T-helper 17 cell (primary cell): ENCODE measurements around the gene COMP. TPM values are rescaled to one million over a fixed set of nuclear protein-coding genes. Genes with fewer than 3 reads are reported as not detected.

Source experiments
- ATAC-seq: fragments of 150-1000 bp; cut with Tn5 transposase; 2 replicates; pipeline ENCODE4 v1.10.0; 2021; ENCODE audit warnings: mild to moderate bottlenecking, moderate library complexity
- DNase-seq, 3 donors: peaks; one replicate each; pipeline versions ENCODE4 v3.0.0 to v3.0.0-alpha.2; 2020 to 2021
- H3K9me3 ChIP-seq: one replicate; pipeline ENCODE4 v1.7.0; 2013; ENCODE audit warnings: low read length, mild to moderate bottlenecking; ENCODE audit not compliant: control insufficient read depth, poor library complexity, severe bottlenecking
- H3K27ac Mint-ChIP-seq: one replicate; pipeline ENCODE4 v1.8.0; 2022; ENCODE audit warnings: mild to moderate bottlenecking, moderate library complexity, mixed read lengths
- H3K27me3 Mint-ChIP-seq: one replicate; pipeline ENCODE4 v1.8.0; 2022; ENCODE audit warnings: mixed read lengths
- H3K36me3 Mint-ChIP-seq: one replicate; pipeline ENCODE4 v1.8.0; 2022; ENCODE audit warnings: low read depth, mixed read lengths
- H3K4me1 Mint-ChIP-seq: one replicate; pipeline ENCODE4 v1.8.0; 2022; ENCODE audit warnings: mild to moderate bottlenecking, mixed read lengths
- H3K4me3 Mint-ChIP-seq: one replicate; pipeline ENCODE4 v1.8.0; 2022; ENCODE audit warnings: mild to moderate bottlenecking, moderate library complexity, mixed read lengths
- total RNA-seq, 4 donors: library from RNA in 2 of 4; stranded (reverse) in 2 of 4; gene quantifications; one replicate each; pipeline ENCODE4 v1.2.3 and lab custom pipeline; 2022 to 2026

Gene COMP
- total RNA-seq, 2 donors from 2014 or later, result not detected

DNA sequence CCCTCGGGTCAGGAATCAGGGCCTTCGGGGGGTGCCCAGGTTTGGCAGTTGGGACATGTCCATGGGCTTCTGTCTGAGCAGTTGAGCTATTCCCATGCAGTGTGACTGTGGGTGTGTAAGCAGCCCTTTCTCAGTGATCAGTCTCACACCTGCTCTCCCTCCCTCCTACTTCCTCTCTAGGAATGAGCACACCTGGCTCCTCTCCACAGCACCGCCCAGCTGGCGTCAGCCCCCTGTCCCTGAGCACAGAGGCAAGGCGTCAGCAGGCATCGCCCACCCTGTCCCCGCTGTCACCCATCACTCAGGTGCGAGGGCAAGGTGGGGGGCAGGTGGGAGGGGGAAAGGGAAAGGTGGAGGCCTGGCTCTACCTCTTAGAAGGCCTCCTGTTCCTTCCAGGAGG, 25.9 kb downstream of the COMP start:
- H3K9me3 ChIP-seq, result no peaks in the 10 kb centered on the region
- DNase-seq (no peak), ATAC-seq (no peak)
- Mint-ChIP-seq H3K27ac (no peak overlapping the region), H3K36me3 (no peaks in the 10 kb centered on the region), H3K27me3 (no peaks in the 10 kb centered on the region), H3K4me3 (no peak overlapping the region), H3K4me1 (peaks cover under 1% of the 10 kb centered on the region)

DNA sequence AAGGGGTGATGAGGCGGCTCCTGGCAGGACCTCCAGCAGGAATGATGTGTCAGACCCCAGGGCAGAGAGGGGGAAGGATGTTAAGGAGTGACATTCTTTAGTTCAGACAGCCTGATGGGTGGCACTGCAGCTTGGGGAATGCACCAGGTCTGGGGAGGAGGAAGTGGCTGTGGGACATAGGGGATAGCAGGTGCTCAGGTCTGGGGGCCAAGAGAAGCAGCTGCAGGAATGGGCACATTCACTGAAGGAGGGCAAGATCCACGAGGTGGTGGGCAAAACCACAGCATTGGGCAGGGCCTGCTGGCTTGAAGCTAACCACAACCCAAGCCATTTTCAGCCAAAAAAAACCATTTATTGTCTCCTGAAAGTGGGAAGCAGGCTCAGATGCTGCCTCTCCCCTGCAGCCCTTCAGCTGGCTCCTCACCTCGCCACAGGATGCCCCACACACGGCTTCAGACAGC, 26.5 kb downstream of the COMP start:
- no peaks in the 10 kb centered on the region for H3K4me1 Mint-ChIP-seq
- H3K4me3 Mint-ChIP-seq, result no peak overlapping the region
- DNase-seq (no peak), ATAC-seq (no peak)
- no peaks in the 10 kb centered on the region for H3K36me3 Mint-ChIP-seq
- no peak overlapping the region for H3K27ac Mint-ChIP-seq
- no peaks in the 10 kb centered on the region for H3K27me3 Mint-ChIP-seq
- H3K9me3 ChIP-seq, result no peaks in the 10 kb centered on the region

DNA sequence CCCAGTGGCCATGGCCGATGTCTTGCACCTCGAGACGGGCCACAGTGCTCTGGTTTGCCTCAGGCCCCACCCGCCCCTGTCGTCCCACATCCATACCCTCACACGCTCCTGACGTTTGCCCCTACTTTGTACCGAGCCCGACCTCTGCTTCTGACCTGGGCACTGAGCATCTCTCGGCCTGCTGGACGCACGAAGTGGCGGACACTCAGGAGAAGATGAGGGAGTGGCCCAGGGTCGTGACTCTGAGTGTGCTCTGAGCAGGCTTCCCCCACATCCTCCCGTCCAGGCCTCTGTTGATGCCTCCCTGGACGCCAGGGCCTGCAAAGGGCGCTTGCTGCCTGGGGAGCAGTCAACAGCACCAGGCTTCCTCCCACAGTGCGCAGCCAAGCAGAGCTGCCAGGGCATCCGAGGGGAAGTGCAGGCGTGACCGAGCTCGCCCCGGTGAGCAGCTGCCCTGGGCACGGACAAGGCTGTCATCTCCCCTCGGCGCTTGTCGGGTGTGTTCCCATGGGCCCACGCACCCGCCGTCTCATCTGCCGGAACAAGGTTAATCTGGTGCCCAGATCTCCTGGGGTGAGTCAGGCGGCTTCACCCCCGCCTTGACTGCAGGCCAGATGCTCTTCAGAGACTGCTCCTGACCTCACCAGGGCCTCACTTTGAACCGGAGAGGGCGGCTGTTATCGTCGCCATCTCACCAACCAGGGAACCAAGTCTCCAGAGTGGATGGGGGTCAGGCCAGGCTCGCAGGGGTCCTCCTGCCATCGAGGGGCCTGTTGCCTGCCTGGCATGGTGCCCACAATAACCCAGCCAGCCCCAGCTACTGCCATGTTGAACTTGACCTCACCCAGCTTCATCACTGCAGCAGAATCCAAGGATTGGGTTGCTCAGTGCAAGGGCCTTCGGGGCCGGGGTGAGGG, 27.2 kb downstream of the COMP start:
- Mint-ChIP-seq H3K27me3 (no peaks in the 10 kb centered on the region), H3K4me1 (no peaks in the 10 kb centered on the region), H3K36me3 (no peaks in the 10 kb centered on the region), H3K27ac (no peak overlapping the region), H3K4me3 (no peak overlapping the region)
- ATAC-seq (no peak), DNase-seq (no peak)
- H3K9me3 ChIP-seq, result no peaks in the 10 kb centered on the region

DNA sequence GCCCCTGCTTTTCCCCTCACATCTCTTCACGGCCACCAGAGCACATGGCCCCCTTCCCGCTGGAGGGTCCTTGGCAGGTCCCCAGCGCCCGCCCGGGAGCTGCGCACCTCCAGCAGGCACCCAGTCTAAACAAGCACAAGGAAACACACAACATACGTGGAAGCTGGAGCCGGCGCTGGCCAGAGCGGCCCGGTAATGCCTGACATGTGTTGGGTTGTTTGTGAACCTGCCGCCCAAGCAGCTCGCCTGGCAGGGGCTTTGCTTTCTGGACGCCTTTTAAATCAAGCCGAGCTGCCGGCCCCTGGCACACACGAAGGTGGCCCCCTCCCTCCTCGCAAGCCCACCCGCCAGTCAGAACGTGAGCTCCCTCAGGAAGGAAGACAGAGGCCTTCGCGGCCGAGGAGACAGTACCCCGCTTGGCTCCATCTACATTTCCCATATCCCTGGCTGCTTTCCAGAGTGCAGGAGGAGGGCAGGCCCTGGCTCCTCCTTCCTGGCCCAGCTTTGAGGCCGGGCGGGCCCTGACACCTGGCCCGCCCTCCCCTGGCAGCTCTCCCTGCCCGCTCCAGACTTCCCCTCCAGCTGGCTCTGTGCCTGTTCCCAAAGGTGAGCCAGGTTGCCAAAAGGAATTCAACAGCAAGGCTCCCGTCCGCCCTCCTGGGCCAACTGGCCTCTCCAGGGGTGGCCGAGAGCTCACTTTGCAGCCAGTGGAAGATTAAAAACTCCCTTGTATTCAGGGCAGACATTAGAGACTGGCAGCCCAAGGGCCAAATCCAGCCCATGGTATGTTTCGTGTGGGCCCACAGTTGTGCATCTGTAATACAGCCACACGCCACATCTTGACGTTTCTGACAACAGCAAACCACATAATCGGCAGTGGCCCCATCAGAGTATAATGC, 28.7 kb downstream of the COMP start:
- H3K27me3 Mint-ChIP-seq, result no peaks in the 10 kb centered on the region
- H3K4me3 Mint-ChIP-seq, result no peak overlapping the region
- ATAC-seq (no peak), DNase-seq (no peak)
- H3K4me1 Mint-ChIP-seq, result no peaks in the 10 kb centered on the region
- H3K36me3 Mint-ChIP-seq, result no peaks in the 10 kb centered on the region
- no peak overlapping the region for H3K27ac Mint-ChIP-seq
- no peaks in the 10 kb centered on the region for H3K9me3 ChIP-seq

DNA sequence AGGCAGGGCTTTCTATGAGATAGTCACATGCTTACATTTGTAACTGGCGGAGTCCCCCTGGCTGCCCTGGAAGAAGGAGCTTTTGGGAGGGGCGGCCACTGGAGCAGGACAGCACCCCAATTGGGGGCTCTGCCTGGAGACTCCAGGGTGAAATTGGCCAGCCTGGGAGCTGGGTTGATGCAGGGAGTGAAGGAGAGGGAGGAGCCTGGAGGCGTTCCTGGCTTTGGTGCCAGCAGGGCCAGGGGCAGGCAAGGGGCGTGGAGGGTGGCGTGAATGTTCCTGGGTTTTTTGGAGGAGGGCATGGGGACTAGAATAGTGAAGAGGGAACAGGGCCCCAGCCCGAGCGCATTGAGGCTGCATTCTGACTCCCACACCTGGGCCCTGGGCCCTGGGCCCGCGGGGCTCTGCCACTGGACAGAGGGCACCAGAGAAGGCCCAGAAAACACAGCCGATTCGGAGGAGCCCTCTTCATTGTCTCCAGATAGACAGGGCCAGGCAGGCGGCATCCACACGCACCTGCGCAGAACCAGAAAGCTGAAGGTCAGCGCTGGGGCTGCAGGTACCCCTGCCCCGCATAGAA, 29.5 kb downstream of the COMP start:
- ATAC-seq (no peak), DNase-seq (no peak)
- Mint-ChIP-seq H3K27ac (no peak overlapping the region), H3K4me3 (no peak overlapping the region), H3K4me1 (no peaks in the 10 kb centered on the region), H3K36me3 (no peaks in the 10 kb centered on the region), H3K27me3 (no peaks in the 10 kb centered on the region)
- H3K9me3 ChIP-seq, result no peaks in the 10 kb centered on the region

DNA sequence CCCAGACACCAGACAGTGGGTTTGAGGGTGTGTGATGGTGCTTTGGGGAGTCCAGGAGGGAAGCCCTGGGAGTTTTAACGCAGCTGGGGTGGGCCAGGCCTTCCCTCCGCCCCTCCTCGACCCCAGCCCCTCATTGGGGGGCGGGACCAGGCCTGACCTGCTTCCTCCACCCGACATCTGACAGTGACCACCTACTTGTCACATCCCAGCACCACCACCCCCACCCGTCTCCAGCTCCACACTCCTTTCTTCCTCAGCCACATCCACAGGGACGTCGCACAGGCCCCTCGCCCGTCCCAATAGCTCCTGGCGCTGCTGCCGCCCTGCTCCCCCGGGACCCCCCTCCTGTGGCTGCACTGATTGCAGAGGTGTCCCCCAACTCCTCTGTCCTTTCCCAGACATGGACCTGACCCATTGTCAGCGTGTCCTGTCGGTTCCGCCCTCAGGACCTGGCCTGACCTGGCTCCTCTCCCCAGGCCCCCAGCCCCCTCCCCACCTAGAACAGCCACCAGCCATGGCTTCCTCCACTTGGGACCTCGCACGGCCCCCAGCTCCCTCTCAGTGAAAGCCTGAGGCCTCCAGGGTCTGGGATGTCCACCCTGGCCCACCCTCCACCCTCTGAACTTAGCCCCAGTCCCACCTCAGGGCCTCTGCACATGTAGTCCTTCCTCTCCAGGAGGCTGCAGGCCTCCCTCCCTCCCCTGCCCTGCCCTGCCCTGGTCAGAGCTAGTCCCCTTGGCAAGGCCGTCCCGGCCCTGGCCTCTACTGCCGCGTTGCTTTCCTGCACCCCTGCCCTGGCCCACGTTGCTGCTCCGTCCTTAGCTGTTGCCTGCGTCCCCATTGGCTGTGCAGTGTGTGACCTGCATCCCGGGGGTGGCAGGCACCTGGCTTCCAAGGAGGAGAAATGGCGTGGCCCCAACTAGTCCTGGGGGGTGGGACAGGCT, 30.4 kb downstream of the COMP start:
- DNase-seq, result no peak
- no peaks in the 10 kb centered on the region for H3K9me3 ChIP-seq
- no peak for ATAC-seq
- Mint-ChIP-seq H3K36me3 (no peaks in the 10 kb centered on the region), H3K27ac (no peak overlapping the region), H3K4me3 (no peak overlapping the region), H3K4me1 (no peaks in the 10 kb centered on the region), H3K27me3 (no peaks in the 10 kb centered on the region)

DNA sequence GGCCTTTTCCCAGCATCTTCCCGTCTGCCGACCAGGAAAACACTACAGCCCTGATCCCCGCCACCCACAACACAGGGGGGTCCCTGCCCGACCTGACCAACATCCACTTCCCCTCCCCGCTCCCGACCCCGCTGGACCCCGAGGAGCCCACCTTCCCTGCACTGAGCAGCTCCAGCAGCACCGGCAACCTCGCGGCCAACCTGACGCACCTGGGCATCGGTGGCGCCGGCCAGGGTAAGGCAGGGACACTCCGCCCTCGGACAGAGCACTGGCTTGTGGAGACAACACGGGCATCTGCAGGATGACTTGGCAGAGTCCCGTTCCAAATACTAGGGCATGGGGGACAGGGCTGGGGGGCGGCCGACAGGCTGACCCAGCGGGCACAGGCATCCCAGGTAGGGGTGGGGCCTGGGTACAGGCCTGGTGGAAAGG, 31.1 kb downstream of the COMP start:
- Mint-ChIP-seq H3K4me3 (no peak overlapping the region), H3K27me3 (no peaks in the 10 kb centered on the region), H3K4me1 (no peaks in the 10 kb centered on the region), H3K27ac (no peak overlapping the region), H3K36me3 (no peaks in the 10 kb centered on the region)
- no peaks in the 10 kb centered on the region for H3K9me3 ChIP-seq
- ATAC-seq, result no peak
- DNase-seq, result no peak

DNA sequence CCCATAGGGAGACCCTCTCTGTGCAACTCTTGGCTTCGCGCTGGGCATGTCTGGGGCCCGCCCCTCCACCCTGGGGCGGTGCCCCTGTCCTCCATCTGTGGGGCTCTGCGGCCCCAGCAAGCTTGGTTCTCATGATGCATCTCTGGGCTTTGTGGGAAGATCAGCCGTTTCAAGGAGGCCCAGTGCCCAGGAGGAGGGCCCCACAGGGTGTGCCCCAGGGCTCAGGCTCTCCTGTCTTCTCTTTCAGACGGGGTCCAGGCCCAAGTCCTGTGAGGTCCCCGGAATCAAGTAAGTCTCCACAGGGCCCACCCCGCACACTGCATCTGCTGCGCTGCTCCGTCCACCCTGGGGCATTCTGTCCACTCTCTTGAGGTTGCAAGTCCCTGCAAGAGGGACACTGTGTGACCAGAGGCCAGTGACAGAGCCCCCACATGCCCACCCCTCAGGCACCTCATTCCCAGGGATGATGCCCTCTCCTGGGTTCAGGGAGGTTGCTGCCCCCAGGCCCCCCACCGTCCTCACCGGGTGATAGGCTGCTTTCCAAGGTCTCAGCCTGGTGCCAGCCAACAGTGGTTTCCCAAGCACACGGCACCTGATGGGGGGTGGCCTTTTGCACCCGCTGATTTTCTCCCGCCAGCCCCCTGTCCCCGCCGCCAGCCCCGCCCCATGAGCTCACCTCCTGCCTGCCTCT, 31.7 kb downstream of the COMP start:
- no peaks in the 10 kb centered on the region for H3K9me3 ChIP-seq
- no peaks in the 10 kb centered on the region for H3K36me3 Mint-ChIP-seq
- no peak overlapping the region for H3K4me3 Mint-ChIP-seq
- no peak for DNase-seq
- no peak for ATAC-seq
- no peak overlapping the region for H3K27ac Mint-ChIP-seq
- no peaks in the 10 kb centered on the region for H3K4me1 Mint-ChIP-seq
- H3K27me3 Mint-ChIP-seq, result no peaks in the 10 kb centered on the region

DNA sequence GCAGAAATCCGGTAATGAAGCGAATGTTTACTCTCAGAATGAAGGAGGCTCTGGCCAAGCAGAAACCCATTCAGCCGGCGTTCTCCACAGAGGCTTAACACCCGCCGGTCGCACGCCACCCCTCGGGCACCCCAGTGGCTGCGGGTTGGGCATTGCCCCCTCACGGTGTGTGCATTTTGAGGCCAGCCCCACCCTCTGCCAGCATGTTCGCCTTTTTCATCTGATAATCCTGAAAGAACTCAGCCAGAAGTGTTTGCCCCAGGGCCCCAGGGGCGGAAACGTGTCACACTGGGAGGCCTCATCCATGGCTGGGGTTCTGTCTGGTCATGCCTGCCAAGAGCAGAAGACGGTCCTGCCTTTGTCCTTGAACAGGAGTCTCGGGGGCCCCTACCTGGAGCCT, 34.2 kb downstream of the COMP start:
- no peaks in the 10 kb centered on the region for H3K36me3 Mint-ChIP-seq
- no peak overlapping the region for H3K4me3 Mint-ChIP-seq

DNA sequence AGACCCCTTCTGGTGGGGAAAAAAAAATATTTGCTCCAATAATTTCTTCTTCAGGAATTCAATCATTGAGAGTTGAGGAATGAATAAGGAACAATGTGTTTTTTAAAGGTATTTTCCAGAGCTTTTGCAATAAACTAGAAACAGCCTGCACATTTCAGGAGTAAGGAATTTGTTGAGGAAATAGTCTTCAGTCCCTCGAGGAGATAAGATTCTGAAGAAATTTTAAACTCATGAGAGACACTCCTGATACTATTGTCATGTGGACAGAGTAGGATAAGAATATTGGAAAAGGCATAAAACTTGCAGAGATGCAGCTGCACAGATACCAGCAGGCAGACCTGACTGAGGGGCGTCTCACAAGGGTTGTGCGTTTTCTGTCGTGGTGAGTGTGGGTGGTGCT, 36.6 kb downstream of the COMP start:
- Mint-ChIP-seq H3K4me1 (peaks cover 3% of the 10 kb centered on the region), H3K36me3 (no peaks in the 10 kb centered on the region), H3K27me3 (no peaks in the 10 kb centered on the region), H3K27ac (no peak overlapping the region), H3K4me3 (no peak overlapping the region)
- ATAC-seq (no peak), DNase-seq (no peak)
- H3K9me3 ChIP-seq, result no peaks in the 10 kb centered on the region

More for the DNA sequence above, 34.2 kb downstream of the COMP start:
- no peak overlapping the region for H3K27ac Mint-ChIP-seq
- H3K4me1 Mint-ChIP-seq, result no peaks in the 10 kb centered on the region
- no peak for DNase-seq
- no peaks in the 10 kb centered on the region for H3K27me3 Mint-ChIP-seq
- no peak for ATAC-seq
- H3K9me3 ChIP-seq, result no peaks in the 10 kb centered on the region

DNA sequence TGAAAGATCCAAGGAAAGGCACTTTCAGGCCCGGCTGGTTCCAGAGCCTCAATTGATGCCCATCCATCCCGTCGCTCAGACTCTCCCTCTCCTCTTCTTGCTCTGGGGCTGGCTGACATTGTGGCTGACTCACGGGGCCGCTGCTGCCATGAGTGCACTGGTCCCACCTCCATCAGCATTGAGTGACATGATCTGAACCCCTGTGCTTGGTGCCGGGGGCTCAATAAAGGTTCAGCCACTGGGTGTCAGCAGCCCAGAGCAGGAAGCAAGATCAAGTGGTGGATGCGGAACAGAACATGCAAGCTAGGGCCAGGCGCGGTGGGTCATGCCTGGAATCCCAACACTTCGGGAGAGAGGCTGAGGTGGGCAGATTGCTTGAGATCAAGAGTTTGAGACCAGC, 39.5 kb downstream of the COMP start:
- Mint-ChIP-seq H3K4me3 (no peak overlapping the region), H3K36me3 (no peaks in the 10 kb centered on the region), H3K4me1 (peaks cover 3% of the 10 kb centered on the region), H3K27ac (no peak overlapping the region), H3K27me3 (no peaks in the 10 kb centered on the region)
- DNase-seq (no peak), ATAC-seq (no peak)
- H3K9me3 ChIP-seq, result no peaks in the 10 kb centered on the region
